ENCODE measurements around the gene ZBTB2. TPM values are rescaled to one million over a fixed set of nuclear protein-coding genes. Genes with fewer than 3 reads are reported as not detected.
"Not testable (repeated sequence)": the region's sequence is repeated elsewhere in the genome, so short reads cannot be mapped to it uniquely, and the experiment has no call there.

The ZBTB2 gene
- total RNA-seq, 2 experiments from 2014 or later = 23.5 to 28.3 TPM

DNA sequence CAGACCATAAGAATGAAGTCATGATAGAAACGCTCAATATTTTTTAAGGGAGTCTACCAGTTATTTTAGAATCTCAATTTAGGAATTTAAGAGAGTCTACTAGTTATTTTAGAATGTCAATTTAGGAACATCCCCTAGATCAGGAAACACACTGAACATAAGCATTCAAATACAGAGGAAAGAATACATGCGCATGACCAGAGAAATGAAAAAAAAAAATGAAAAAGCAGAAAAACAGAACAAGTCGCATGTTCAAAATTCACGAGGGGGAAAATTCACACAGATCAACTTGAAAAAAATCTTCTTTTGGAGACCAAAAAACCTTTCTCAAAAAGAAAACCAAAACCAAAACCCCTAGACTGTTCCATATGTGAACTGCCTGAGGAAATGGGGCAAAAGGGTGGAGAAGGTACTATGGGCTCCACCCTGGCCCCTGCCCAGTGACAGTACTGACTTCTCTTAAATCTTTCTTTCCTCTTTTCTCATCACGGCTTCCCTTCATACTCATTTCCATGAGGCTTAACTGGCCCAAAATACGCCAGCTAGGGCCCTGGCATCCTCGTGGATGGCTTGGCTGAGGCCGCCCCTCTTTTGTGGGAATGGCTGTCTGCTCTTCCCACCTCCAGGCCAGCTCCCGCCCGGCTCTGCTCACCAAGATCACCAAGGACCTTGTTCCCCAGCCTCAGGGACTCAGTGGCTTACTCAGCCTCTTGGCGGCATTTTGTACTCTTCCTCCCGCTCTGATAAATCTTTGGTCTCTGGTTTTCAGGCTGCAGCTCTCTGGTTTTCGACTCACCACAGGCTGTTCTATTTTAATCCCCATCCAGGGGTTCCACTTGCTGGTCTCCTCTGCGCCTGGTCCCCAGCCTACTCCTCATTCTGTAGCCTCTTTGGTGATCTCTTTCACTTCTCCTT lies 11.2 kb downstream of the ZBTB2 start:
- H3K27ac Mint-ChIP-seq = peak overlapping the region; percentile 97
- CTCF ChIA-PET = interaction anchor here (1.6 kb wide), 1 partner anchor 10 kb away, joined by 3 read pairs; no protein-coding TSS in a partner anchor

DNA sequence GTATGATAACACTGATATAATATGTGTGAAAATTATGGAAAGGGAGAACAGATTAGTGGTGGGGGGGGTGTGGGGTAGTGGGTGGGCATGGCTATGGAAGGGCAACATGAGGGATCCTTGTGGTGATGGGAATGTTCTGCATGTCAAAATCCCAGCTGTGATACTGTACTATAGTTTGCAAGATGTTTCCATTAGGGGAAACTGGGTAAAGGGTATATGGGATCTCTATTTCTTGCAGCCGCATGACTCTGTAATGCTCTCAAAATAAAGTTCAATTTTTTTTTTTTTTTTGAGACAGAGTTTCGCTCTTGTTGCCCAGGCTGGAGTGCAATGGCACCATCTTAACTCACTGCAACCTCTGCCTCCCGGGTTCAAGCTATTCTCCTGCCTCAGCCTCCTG lies 14.3 kb downstream of the ZBTB2 start:
- H3K27ac Mint-ChIP-seq = no peak overlapping the region
- ChIA-PET CTCF (interaction anchor here (0.7 kb wide), 1 partner anchor 11 kb away, joined by 3 read pairs; no protein-coding TSS in a partner anchor), POLR2A (no interaction called here)
- no peaks in the 10 kb centered on the region for H3K9me3 Mint-ChIP-seq
- no peaks in the 10 kb centered on the region for H3K27me3 Mint-ChIP-seq
- H3K36me3 Mint-ChIP-seq (ENCODE audit: low read depth) = peaks cover 33% of the 10 kb centered on the region
- DNase-seq = no peak
- no peak overlapping the region for H3K4me3 Mint-ChIP-seq
- H3K4me1 Mint-ChIP-seq = peaks cover 86% of the 10 kb centered on the region

More for the DNA sequence above, 11.2 kb downstream of the ZBTB2 start:
- Mint-ChIP-seq H3K4me3 (peak overlapping the region; percentile 75), H3K36me3 (ENCODE audit: low read depth) (peaks cover 44% of the 10 kb centered on the region), H3K9me3 (no peaks in the 10 kb centered on the region), H3K27me3 (no peaks in the 10 kb centered on the region), H3K4me1 (peaks cover 76% of the 10 kb centered on the region)
- DNase-seq = peak; percentile 55
- POLR2A ChIA-PET = no interaction called here

- H3K9me3 Mint-ChIP-seq = no peaks in the 10 kb centered on the region
- no peaks in the 10 kb centered on the region for H3K27me3 Mint-ChIP-seq
- peaks cover 36% of the 10 kb centered on the region for H3K36me3 Mint-ChIP-seq (ENCODE audit: low read depth)
- ChIA-PET CTCF (interaction anchor here (0.7 to 2.7 kb wide), 2 partner anchors 12 to 13 kb away, joined by 3 to 8 read pairs; no protein-coding TSS in a partner anchor), POLR2A (no interaction called here)
- peaks cover 86% of the 10 kb centered on the region for H3K4me1 Mint-ChIP-seq
- H3K27ac Mint-ChIP-seq = peak overlapping the region; percentile 68
- H3K4me3 Mint-ChIP-seq = peak overlapping the region; percentile 2
- DNase-seq = no peak
Observed at GRCh38 chr6:151376440-151376839, 14.9 kb downstream of the ZBTB2 start.

GRCh38 chr6:151375833-151376232 lies 15.5 kb downstream of the ZBTB2 start:
- Mint-ChIP-seq H3K36me3 (ENCODE audit: low read depth) (peaks cover 40% of the 10 kb centered on the region), H3K4me3 (peak overlapping the region; percentile 2), H3K27me3 (no peaks in the 10 kb centered on the region), H3K4me1 (peaks cover 86% of the 10 kb centered on the region), H3K9me3 (no peaks in the 10 kb centered on the region), H3K27ac (peak overlapping the region; percentile 68)
- DNase-seq = no peak
- ChIA-PET POLR2A (no interaction called here), CTCF (interaction anchor here (2.7 kb wide), 1 partner anchor 14 kb away, joined by 8 read pairs; no protein-coding TSS in a partner anchor)

GRCh38 chr6:151374036-151374683 lies 17.2 kb downstream of the ZBTB2 start:
- CTCF ChIA-PET = interaction anchor here (0.6 to 2.7 kb wide), 4 partner anchors 9 to 34 kb away, joined by 3 to 8 read pairs (median 3); no protein-coding TSS in a partner anchor
- Mint-ChIP-seq H3K9me3 (no peaks in the 10 kb centered on the region), H3K36me3 (ENCODE audit: low read depth) (peaks cover 38% of the 10 kb centered on the region), H3K27me3 (no peaks in the 10 kb centered on the region), H3K27ac (peak overlapping the region; percentile 92), H3K4me1 (peaks cover 72% of the 10 kb centered on the region), H3K4me3 (peak overlapping the region; percentile 69)
- POLR2A ChIA-PET = interaction anchor here (1.0 kb wide), 1 partner anchor 16 kb away, joined by 4 read pairs; no protein-coding TSS in a partner anchor
- no peak for DNase-seq

DNA sequence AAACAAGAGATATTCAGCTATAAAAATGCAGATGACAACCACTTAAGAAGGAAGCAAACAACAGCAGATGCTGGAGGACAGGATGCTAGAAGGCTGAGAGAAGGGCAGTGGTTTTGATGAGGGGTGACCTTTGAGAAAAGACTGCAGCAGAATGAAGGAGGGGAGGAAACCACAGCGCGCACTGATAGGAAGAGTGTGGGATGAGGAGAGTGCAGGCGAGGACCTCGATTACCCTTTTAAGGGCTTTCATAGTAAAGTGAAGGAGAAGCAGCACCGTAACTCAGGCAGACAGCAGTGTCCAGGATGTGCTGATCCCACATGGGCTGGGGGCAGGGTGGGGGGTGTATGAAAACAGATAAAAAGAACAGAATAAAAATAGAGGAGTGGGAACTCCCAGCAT lies 19.2 kb downstream of the ZBTB2 start:
- Mint-ChIP-seq H3K4me1 (peaks cover 58% of the 10 kb centered on the region), H3K36me3 (ENCODE audit: low read depth) (peaks cover 29% of the 10 kb centered on the region), H3K4me3 (peak overlapping the region; percentile 39), H3K9me3 (no peaks in the 10 kb centered on the region), H3K27me3 (no peaks in the 10 kb centered on the region), H3K27ac (peak overlapping the region; percentile 92)
- POLR2A ChIA-PET = no interaction called here
- peak; percentile 24 for DNase-seq
- CTCF ChIA-PET = interaction anchor here (1.0 to 1.4 kb wide), 3 partner anchors 14 to 23 kb away, joined by 3 to 4 read pairs (median 3); no protein-coding TSS in a partner anchor

- Mint-ChIP-seq H3K4me3 (no peak overlapping the region), H3K27ac (peak overlapping the region; percentile 92), H3K4me1 (peaks cover 43% of the 10 kb centered on the region), H3K36me3 (ENCODE audit: low read depth) (peaks cover 36% of the 10 kb centered on the region), H3K9me3 (no peaks in the 10 kb centered on the region), H3K27me3 (no peaks in the 10 kb centered on the region)
- ChIA-PET CTCF (interaction anchor here (1.1 to 1.8 kb wide), 2 partner anchors 14 to 15 kb away, joined by 3 to 5 read pairs; no protein-coding TSS in a partner anchor), POLR2A (no interaction called here)
- no peak for DNase-seq
Observed at GRCh38 chr6:151370509-151371078, 20.8 kb downstream of the ZBTB2 start.

DNA sequence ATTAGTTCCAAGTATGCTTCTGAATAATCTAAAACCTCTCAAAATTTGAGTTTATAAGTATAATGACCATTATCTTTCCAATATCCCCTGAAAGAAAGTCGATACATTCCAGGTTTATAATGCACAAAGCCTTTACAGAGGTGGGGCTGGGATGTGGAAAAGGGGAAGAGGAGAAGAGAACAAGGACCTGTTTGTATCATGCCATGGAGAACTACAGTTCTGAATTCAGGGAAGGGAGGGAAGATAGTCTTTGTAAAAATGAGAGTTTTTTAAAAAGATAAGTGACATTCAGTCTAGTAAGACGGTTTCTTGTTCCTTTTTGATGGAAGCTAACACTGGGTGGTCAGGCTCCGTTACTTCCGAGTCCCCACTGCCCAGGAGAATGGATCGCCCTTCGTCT lies 26.1 kb downstream of the ZBTB2 start:
- Mint-ChIP-seq H3K4me3 (no peak overlapping the region), H3K36me3 (ENCODE audit: low read depth) (peaks cover 49% of the 10 kb centered on the region), H3K27ac (peak overlapping the region; percentile 80), H3K27me3 (no peaks in the 10 kb centered on the region), H3K9me3 (no peaks in the 10 kb centered on the region), H3K4me1 (no peaks in the 10 kb centered on the region)
- POLR2A ChIA-PET = no interaction called here
- no peak for DNase-seq
- CTCF ChIA-PET = interaction anchor here (1.3 to 1.5 kb wide), 2 partner anchors 10 to 41 kb away, joined by 4 read pairs; no protein-coding TSS in a partner anchor

DNA sequence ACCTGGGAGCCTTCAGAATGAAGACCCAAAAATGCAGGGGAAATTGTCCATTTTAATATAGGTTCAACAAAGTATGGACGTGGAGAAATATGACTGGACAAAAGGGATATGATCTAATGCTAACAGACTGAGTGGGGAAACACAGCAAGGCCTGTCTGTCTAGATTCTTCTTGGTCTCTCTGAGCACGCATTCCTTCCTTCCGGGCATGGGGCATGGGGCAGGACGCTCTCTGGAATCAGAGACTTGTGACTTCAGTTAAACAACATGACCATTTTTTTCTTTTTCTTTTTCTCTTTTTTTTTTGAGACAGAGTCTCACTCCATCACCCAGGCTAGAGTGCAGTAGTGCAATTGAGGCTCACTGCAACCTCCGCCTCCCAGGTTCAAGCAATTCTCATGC lies 31.9 kb downstream of the ZBTB2 start:
- H3K9me3 Mint-ChIP-seq = no peaks in the 10 kb centered on the region
- no peak for DNase-seq
- POLR2A ChIA-PET = no interaction called here
- peaks cover 12% of the 10 kb centered on the region for H3K4me1 Mint-ChIP-seq
- H3K4me3 Mint-ChIP-seq = no peak overlapping the region
- H3K27ac Mint-ChIP-seq = no peak overlapping the region
- CTCF ChIA-PET = interaction anchor here (0.6 kb wide), 2 partner anchors 37 to 1289 kb away, joined by 3 to 4 read pairs; no protein-coding TSS in a partner anchor
- no peaks in the 10 kb centered on the region for H3K27me3 Mint-ChIP-seq
- peaks cover 37% of the 10 kb centered on the region for H3K36me3 Mint-ChIP-seq (ENCODE audit: low read depth)

- Mint-ChIP-seq H3K9me3 (no peaks in the 10 kb centered on the region), H3K27ac (no peak overlapping the region), H3K27me3 (no peaks in the 10 kb centered on the region), H3K4me3 (no peak overlapping the region), H3K4me1 (peaks cover 12% of the 10 kb centered on the region), H3K36me3 (ENCODE audit: low read depth) (peaks cover 30% of the 10 kb centered on the region)
- ChIA-PET POLR2A (interaction anchor here (0.6 kb wide), 1 partner anchor 23 kb away, joined by 3 read pairs; no protein-coding TSS in a partner anchor), CTCF (interaction anchor here (0.5 to 2.1 kb wide), 4 partner anchors 13 to 756 kb away, joined by 3 to 6 read pairs (median 3); no protein-coding TSS in a partner anchor)
- DNase-seq = no peak
Observed at GRCh38 chr6:151358475-151358874, 32.9 kb downstream of the ZBTB2 start.

GRCh38 chr6:151357758-151358436 lies 33.5 kb downstream of the ZBTB2 start:
- CTCF ChIA-PET = interaction anchor here (0.5 to 2.1 kb wide), 8 partner anchors 14 to 466 kb away, joined by 3 to 6 read pairs (median 4); no protein-coding TSS in a partner anchor
- POLR2A ChIA-PET = interaction anchor here (0.6 kb wide), 1 partner anchor 22 kb away, joined by 3 read pairs; no protein-coding TSS in a partner anchor
- Mint-ChIP-seq H3K4me3 (no peak overlapping the region), H3K4me1 (peaks cover 12% of the 10 kb centered on the region), H3K27me3 (no peaks in the 10 kb centered on the region), H3K36me3 (ENCODE audit: low read depth) (peaks cover 28% of the 10 kb centered on the region), H3K9me3 (no peaks in the 10 kb centered on the region), H3K27ac (no peak overlapping the region)
- no peak for DNase-seq

DNA sequence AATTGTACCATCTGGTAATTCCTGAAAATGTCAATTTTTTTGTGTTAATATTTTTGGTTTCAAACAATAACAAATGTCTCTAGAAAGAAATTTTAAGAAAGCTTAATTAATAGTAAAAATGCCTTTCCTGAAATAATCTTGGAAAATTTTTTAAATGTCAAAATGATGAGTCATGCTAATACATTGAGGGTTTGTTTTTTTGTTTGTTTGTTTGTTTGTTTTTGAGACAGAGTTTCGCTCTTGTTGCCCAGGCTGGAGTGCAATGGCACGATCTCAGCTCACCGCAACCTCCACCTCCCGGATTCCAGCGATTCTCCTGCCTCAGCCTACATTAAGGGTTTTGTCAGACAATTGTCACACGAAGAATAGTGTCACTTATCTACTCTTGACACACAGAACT lies 34.4 kb downstream of the ZBTB2 start:
- H3K9me3 Mint-ChIP-seq, DNase-seq, H3K4me3 Mint-ChIP-seq, POLR2A ChIA-PET, H3K27ac Mint-ChIP-seq, H3K27me3 Mint-ChIP-seq: not testable (repeated sequence)
- CTCF ChIA-PET = interaction anchor here (0.6 to 2.1 kb wide), 6 partner anchors 14 to 465 kb away, joined by 3 to 6 read pairs (median 4); no protein-coding TSS in a partner anchor
- Mint-ChIP-seq H3K36me3 (ENCODE audit: low read depth) (peaks cover 23% of the 10 kb centered on the region), H3K4me1 (peaks cover 12% of the 10 kb centered on the region)

All from activated CD4-positive, alpha-beta T cell treated with anti-CD3 and anti-CD28 coated beads, Interleukin-2, amount 10 ng/mL, durations not matched to agents 7 days and 5 days (primary cell).